Hematopoietic multipotent progenitor cell treated with erythropoietin and hydrocortisone succinate and interleukin-3 and kit ligand, for 4 days (in vitro differentiated cells): ENCODE results near the gene CFAP299.
A peak's percentile ranks its signal among the peaks of the same experiment; 100 is the strongest.
"Not testable (repeated sequence)": the region's sequence is repeated elsewhere in the genome, so short reads cannot be mapped to it uniquely, and the experiment has no call there.

ENCODE experiments used
- DNase-seq: peaks from one replicate; pipeline ENCODE4 v3.0.0-alpha.2; 2015

Gene CFAP299

GRCh38 chr4:80335554-80336358 lies at the start of gene CFAP299:
CFAP299 (plus strand) TSS chr4:80335730.
- DNase-seq: peak; percentile 95

- DNase-seq: no peak
Observed at GRCh38 chr4:80286451-80286850, 49.1 kb upstream of the CFAP299 start.

GRCh38 chr4:80290665-80291064 lies 44.9 kb upstream of the CFAP299 start:
- not testable (repeated sequence) for DNase-seq

- DNase-seq: no peak
Observed at GRCh38 chr4:80294206-80294605, 41.3 kb upstream of the CFAP299 start.

- no peak for DNase-seq
Observed at GRCh38 chr4:80295336-80295735, 40.2 kb upstream of the CFAP299 start.

GRCh38 chr4:80295826-80296225 lies 39.7 kb upstream of the CFAP299 start:
- DNase-seq: no peak

GRCh38 chr4:80301884-80302283 lies 33.6 kb upstream of the CFAP299 start:
- DNase-seq: no peak

GRCh38 chr4:80302616-80303223 lies 32.8 kb upstream of the CFAP299 start:
- no peak for DNase-seq

GRCh38 chr4:80305466-80305865 lies 30.1 kb upstream of the CFAP299 start:
- DNase-seq: no peak

- DNase-seq: no peak
Observed at GRCh38 chr4:80306260-80306659, 29.3 kb upstream of the CFAP299 start.

GRCh38 chr4:80307183-80307735 lies 28.3 kb upstream of the CFAP299 start:
- DNase-seq: no peak

GRCh38 chr4:80307774-80308465 lies 27.6 kb upstream of the CFAP299 start:
- DNase-seq: no peak

- no peak for DNase-seq
Observed at GRCh38 chr4:80308466-80308822, 27.1 kb upstream of the CFAP299 start.

- DNase-seq: no peak
Observed at GRCh38 chr4:80309294-80310004, 26.1 kb upstream of the CFAP299 start.

- DNase-seq: no peak
Observed at GRCh38 chr4:80311130-80311529, 24.4 kb upstream of the CFAP299 start.

GRCh38 chr4:80312124-80312523 lies 23.4 kb upstream of the CFAP299 start:
- peak; percentile 3 for DNase-seq

GRCh38 chr4:80313627-80314026 lies 21.9 kb upstream of the CFAP299 start:
- DNase-seq: no peak

- not testable (repeated sequence) for DNase-seq
Observed at GRCh38 chr4:80315848-80316247, 19.7 kb upstream of the CFAP299 start.

- DNase-seq: no peak
Observed at GRCh38 chr4:80321341-80321740, 14.2 kb upstream of the CFAP299 start.

GRCh38 chr4:80321776-80322175 lies 13.8 kb upstream of the CFAP299 start:
- no peak for DNase-seq

- peak; percentile 32 for DNase-seq
Observed at GRCh38 chr4:80322716-80323115, 12.8 kb upstream of the CFAP299 start.

- no peak for DNase-seq
Observed at GRCh38 chr4:80324171-80324570, 11.4 kb upstream of the CFAP299 start.

GRCh38 chr4:80331693-80332092 lies 3.8 kb upstream of the CFAP299 start:
- no peak for DNase-seq
